ENCODE results near the gene CACNA2D3. TPM values are rescaled to one million over a fixed set of nuclear protein-coding genes. Genes with fewer than 3 reads are reported as not detected.

Gene CACNA2D3
- polyA plus RNA-seq, 3 donors = 8.3 to 21.5 (median 10.4) TPM

DNA sequence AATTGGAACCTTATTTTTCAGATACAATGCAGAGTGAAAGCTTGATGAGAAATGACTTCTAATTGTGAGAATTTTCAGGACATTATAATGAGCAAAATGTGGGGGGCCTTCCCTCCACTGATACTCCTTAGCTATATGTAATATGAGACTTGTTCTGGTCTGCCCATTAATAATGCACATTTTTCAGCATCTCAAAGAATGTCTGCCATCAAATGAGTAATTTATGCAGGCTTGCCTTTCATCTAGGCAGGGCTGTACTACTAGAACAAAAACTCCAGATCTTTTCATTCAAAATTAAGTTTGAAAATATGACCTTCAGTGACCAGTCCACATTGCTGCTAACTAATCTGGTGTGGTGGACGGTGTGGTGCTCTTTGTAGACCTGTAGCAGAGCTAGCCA, 678.1 kb downstream of the CACNA2D3 start:
- Histone ChIP-seq H3K9me3 (replicated peaks in 1 of 2; ENCODE audit: control insufficient read depth in 1 of 2, insufficient read depth in 1 of 2, low read length in 2 of 2) (no peaks in the 10 kb centered on the region), H3K4me3 (replicated peaks in 1 of 3; ENCODE audit: low read depth in 2 of 3, low read length in 3 of 3) (no peak overlapping the region), H2AFZ (ENCODE audit: insufficient read depth, low read depth, low read length, poor library complexity, severe bottlenecking) (no peak overlapping the region), H3K4me1 (ENCODE audit: control insufficient read depth in 1 of 2, insufficient read depth in 2 of 2, low read length in 2 of 2) (no peaks in the 10 kb centered on the region), H3K27ac (ENCODE audit: low read depth in 1 of 2, low read length in 2 of 2) (no peak overlapping the region), H3K36me3 (replicated peaks in 1 of 2; ENCODE audit: control insufficient read depth in 1 of 2, insufficient read depth in 2 of 2, low read length in 2 of 2) (no peaks in the 10 kb centered on the region), H4K20me1 (ENCODE audit: insufficient read depth, low read length) (no peaks in the 10 kb centered on the region), H3K9ac (ENCODE audit: insufficient read depth, low read length, poor library complexity, severe bottlenecking) (no peak overlapping the region), H3K27me3 (ENCODE audit: control insufficient read depth in 2 of 2, insufficient read depth in 2 of 2, low read length in 2 of 2) (no peaks in the 10 kb centered on the region), H3K4me2 (replicated peaks; ENCODE audit: extremely low read depth, low read length, poor library complexity, severe bottlenecking) (no peak overlapping the region), H3K79me2 (ENCODE audit: insufficient read depth, low read length) (no peaks in the 10 kb centered on the region)
- H3K4me1 Mint-ChIP-seq = no peaks in the 10 kb centered on the region
- intact Hi-C loops (cut with micrococcal nuclease) = no loop called here
- no peak overlapping the region for H3K27ac Mint-ChIP-seq
- no peak for DNase-seq
- H3K36me3 Mint-ChIP-seq = no peaks in the 10 kb centered on the region
- no peak overlapping the region for H3K4me3 Mint-ChIP-seq
- no CpG with 5 or more reads among the region's 1 CpG for WGBS (ENCODE audit: insufficient coverage)
- TF ChIP-seq, protein P1, sequence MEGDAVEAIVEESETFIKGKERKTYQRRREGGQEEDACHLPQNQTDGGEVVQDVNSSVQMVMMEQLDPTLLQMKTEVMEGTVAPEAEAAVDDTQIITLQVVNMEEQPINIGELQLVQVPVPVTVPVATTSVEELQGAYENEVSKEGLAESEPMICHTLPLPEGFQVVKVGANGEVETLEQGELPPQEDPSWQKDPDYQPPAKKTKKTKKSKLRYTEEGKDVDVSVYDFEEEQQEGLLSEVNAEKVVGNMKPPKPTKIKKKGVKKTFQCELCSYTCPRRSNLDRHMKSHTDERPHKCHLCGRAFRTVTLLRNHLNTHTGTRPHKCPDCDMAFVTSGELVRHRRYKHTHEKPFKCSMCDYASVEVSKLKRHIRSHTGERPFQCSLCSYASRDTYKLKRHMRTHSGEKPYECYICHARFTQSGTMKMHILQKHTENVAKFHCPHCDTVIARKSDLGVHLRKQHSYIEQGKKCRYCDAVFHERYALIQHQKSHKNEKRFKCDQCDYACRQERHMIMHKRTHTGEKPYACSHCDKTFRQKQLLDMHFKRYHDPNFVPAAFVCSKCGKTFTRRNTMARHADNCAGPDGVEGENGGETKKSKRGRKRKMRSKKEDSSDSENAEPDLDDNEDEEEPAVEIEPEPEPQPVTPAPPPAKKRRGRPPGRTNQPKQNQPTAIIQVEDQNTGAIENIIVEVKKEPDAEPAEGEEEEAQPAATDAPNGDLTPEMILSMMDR (IDR thresholded peaks at IDR 0.05) = no peak
- H3K27me3 Mint-ChIP-seq (ENCODE audit: low read depth in 3 of 3) = no peaks in the 10 kb centered on the region
- H3K9me3 Mint-ChIP-seq = peaks cover 2 to 15% (median 5%) of the 10 kb centered on the region in 7 donors

DNA sequence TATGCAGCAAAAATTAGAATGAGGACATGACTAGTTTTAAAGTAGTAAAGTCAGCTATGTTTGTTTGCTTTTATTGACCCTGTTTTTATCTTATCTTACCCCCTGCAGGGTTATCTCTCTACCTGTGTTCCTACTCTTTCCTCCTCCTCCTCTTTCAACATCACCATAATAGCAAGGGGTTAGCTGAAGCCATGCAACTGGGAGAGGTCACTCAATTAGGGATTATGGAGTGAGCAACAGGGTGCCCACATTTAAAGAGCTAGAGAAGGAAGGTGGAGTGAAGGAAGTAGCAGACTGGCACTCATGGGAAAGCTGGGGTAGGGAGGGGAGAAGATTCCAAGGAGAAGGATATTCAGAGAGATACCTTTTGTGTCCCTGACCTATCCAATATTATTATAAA, 679.6 kb downstream of the CACNA2D3 start:
- H3K4me3 ChIP-seq (replicated peaks in 1 of 3; ENCODE audit: low read depth in 2 of 3, low read length in 3 of 3) = no peak overlapping the region
- no peak overlapping the region for H3K9ac ChIP-seq (ENCODE audit: insufficient read depth, low read length, poor library complexity, severe bottlenecking)
- H4K20me1 ChIP-seq (ENCODE audit: insufficient read depth, low read length) = no peaks in the 10 kb centered on the region
- no peaks in the 10 kb centered on the region for H3K4me1 ChIP-seq (ENCODE audit: control insufficient read depth in 1 of 2, insufficient read depth in 2 of 2, low read length in 2 of 2)
- Mint-ChIP-seq H3K27me3 (ENCODE audit: low read depth in 3 of 3) (peaks cover 0 to under 1% (median 0%) of the 10 kb centered on the region in 3 donors), H3K36me3 (no peaks in the 10 kb centered on the region), H3K27ac (no peak overlapping the region), H3K4me1 (no peaks in the 10 kb centered on the region), H3K9me3 (peaks cover 2 to 17% (median 6%) of the 10 kb centered on the region in 7 donors), H3K4me3 (no peak overlapping the region)
- TF ChIP-seq, protein P1 (IDR thresholded peaks at IDR 0.05) = no peak
- no peaks in the 10 kb centered on the region for H3K36me3 ChIP-seq (replicated peaks in 1 of 2; ENCODE audit: control insufficient read depth in 1 of 2, insufficient read depth in 2 of 2, low read length in 2 of 2)
- no peak overlapping the region for H3K4me2 ChIP-seq (replicated peaks; ENCODE audit: extremely low read depth, low read length, poor library complexity, severe bottlenecking)
- H2AFZ ChIP-seq (ENCODE audit: insufficient read depth, low read depth, low read length, poor library complexity, severe bottlenecking) = no peak overlapping the region
- no peak for DNase-seq
- intact Hi-C loops (cut with micrococcal nuclease) = no loop called here
- H3K27ac ChIP-seq (ENCODE audit: low read depth in 1 of 2, low read length in 2 of 2) = no peak overlapping the region
- H3K9me3 ChIP-seq (replicated peaks in 1 of 2; ENCODE audit: control insufficient read depth in 1 of 2, insufficient read depth in 1 of 2, low read length in 2 of 2) = no peaks in the 10 kb centered on the region
- no peaks in the 10 kb centered on the region for H3K79me2 ChIP-seq (ENCODE audit: insufficient read depth, low read length)
- no peaks in the 10 kb centered on the region for H3K27me3 ChIP-seq (ENCODE audit: control insufficient read depth in 2 of 2, insufficient read depth in 2 of 2, low read length in 2 of 2)

All from CD14-positive monocyte (primary cell).